Endodermal cell (in vitro differentiated cells): ENCODE measurements around the gene CPN1. TPM values are rescaled to one million over a fixed set of nuclear protein-coding genes. Genes with fewer than 3 reads are reported as not detected.
A peak's percentile ranks its signal among the peaks of the same experiment; 100 is the strongest.
"Not testable (repeated sequence)": the region's sequence is repeated elsewhere in the genome, so short reads cannot be mapped to it uniquely, and the experiment has no call there.

Experiments
- DNase-seq: peaks from one replicate; pipeline ENCODE4 v3.0.0-alpha.2; 2017
- H3K27ac ChIP-seq: 2 replicates; pipeline ENCODE4 v1.5.1; 2013; ENCODE audit warnings: mild to moderate bottlenecking, low read depth, low read length, moderate library complexity
- H3K27me3 ChIP-seq: 2 replicates; pipeline ENCODE4 v1.6.1; 2013; ENCODE audit warnings: mild to moderate bottlenecking, low read length, moderate library complexity; ENCODE audit not compliant: insufficient read depth, control insufficient read depth, poor library complexity, severe bottlenecking
- H3K36me3 ChIP-seq: 2 replicates; pipeline ENCODE4 v1.7.0; 2013; ENCODE audit warnings: mild to moderate bottlenecking, low read length, moderate library complexity; ENCODE audit not compliant: control insufficient read depth, insufficient read depth
- H3K4me1 ChIP-seq: one replicate; pipeline ENCODE4 v1.7.0; 2013; ENCODE audit warnings: low read length; ENCODE audit not compliant: control insufficient read depth, insufficient read depth
- H3K4me3 ChIP-seq: 2 replicates; pipeline ENCODE4 v1.5.1; 2013; ENCODE audit warnings: mild to moderate bottlenecking, low read length, moderate library complexity
- H3K9ac ChIP-seq: 2 replicates; pipeline ENCODE4 v1.6.1; 2013; ENCODE audit warnings: mild to moderate bottlenecking, low read length, moderate library complexity; ENCODE audit not compliant: poor library complexity, severe bottlenecking; ENCODE audit errors: extremely low read depth
- H3K9me3 ChIP-seq: 2 replicates; pipeline ENCODE4 v1.6.1; 2013; ENCODE audit warnings: mild to moderate bottlenecking, low read length, moderate library complexity; ENCODE audit not compliant: control insufficient read depth
- H3K27ac Mint-ChIP-seq: 2 replicates; pipeline ENCODE4 v1.8.0; 2020; ENCODE audit warnings: mixed read lengths
- H3K27me3 Mint-ChIP-seq: 2 replicates; pipeline ENCODE4 v1.8.0; 2021; ENCODE audit warnings: mild to moderate bottlenecking, mixed read lengths; ENCODE audit not compliant: insufficient read depth
- H3K36me3 Mint-ChIP-seq: 2 replicates; pipeline ENCODE4 v1.8.0; 2020; ENCODE audit warnings: low read depth, mixed read lengths
- H3K4me1 Mint-ChIP-seq: 2 replicates; pipeline ENCODE4 v1.8.0; 2020; ENCODE audit warnings: mixed read lengths
- H3K4me3 Mint-ChIP-seq: 2 replicates; pipeline ENCODE4 v1.8.0; 2020; ENCODE audit warnings: mild to moderate bottlenecking, moderate library complexity, mixed read lengths
- H3K9me3 Mint-ChIP-seq: 2 replicates; pipeline ENCODE4 v1.8.0; 2020; ENCODE audit warnings: mild to moderate bottlenecking, mixed read lengths
- WGBS, 2 experiments: methylation state at CpG; one replicate each; pipeline versions ENCODE4 v1.1.5 to v1.1.7; 2013; ENCODE audit warnings: missing lambda C conversion rate in 2 of 2, mixed read lengths in 1 of 2; ENCODE audit not compliant: insufficient coverage in 1 of 2, insufficient read length in 1 of 2; 5-methylcytosine and 5-hydroxymethylcytosine counted together
- total RNA-seq, 2 donors: library from RNA; stranded (reverse); fragmentation: NEBNext Ultra II Directional in 1 of 2; extraction: Animal tissue kit (Norgen Biotek cat#: 25700) in 1 of 2; gene quantifications; 2 replicates in 1 of 2; 3 replicates in 1 of 2; pipeline ENCODE4 v1.2.1, GENCODE V29; 2021
- TF ChIP-seq, protein P1 (sequence below): fragments of 200-600 bp; sonication (generic); conservative IDR thresholded peaks from 2 replicates; pipeline ENCODE4 v1.5.0; 2021; ENCODE audit warnings: antibody characterized with exemption, mild to moderate bottlenecking

Gene CPN1
- total RNA-seq, 2 donors from 2014 or later: 0.71 to 1.3 TPM

DNA sequence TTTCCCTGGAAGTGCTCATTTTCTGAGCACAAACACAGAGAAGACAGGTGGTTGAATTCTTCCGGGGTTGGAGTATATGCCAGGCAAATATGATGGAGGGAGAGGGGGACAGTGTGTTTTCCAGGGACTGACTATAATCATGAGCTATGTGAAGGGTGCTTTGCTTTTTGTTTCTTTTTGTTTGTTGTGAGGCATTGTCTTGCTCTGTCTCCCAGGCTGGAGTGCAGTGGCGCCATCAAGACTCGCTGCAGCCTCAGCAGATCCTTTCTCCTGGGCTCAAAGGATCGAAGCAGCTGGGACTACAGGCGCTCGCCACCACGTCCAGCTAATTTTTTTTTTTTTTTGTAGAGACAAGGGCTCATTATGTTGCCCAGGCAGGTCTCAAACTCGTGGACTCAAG is 47.3 kb upstream of the CPN1 start:
- H3K9me3 Mint-ChIP-seq: peaks cover 2% of the 10 kb centered on the region
- 92 to 95% methylated on average over 6 to 8 of the region's 8 CpGs for WGBS, 2 experiments
- no peak overlapping the region for H3K4me3 Mint-ChIP-seq
- no peak overlapping the region for H3K9ac ChIP-seq
- H3K27me3 ChIP-seq: no peaks in the 10 kb centered on the region
- TF ChIP-seq, protein P1, sequence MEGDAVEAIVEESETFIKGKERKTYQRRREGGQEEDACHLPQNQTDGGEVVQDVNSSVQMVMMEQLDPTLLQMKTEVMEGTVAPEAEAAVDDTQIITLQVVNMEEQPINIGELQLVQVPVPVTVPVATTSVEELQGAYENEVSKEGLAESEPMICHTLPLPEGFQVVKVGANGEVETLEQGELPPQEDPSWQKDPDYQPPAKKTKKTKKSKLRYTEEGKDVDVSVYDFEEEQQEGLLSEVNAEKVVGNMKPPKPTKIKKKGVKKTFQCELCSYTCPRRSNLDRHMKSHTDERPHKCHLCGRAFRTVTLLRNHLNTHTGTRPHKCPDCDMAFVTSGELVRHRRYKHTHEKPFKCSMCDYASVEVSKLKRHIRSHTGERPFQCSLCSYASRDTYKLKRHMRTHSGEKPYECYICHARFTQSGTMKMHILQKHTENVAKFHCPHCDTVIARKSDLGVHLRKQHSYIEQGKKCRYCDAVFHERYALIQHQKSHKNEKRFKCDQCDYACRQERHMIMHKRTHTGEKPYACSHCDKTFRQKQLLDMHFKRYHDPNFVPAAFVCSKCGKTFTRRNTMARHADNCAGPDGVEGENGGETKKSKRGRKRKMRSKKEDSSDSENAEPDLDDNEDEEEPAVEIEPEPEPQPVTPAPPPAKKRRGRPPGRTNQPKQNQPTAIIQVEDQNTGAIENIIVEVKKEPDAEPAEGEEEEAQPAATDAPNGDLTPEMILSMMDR: no peak
- H3K9me3 ChIP-seq: no peaks in the 10 kb centered on the region
- H3K27ac Mint-ChIP-seq: no peak overlapping the region
- H3K4me1 Mint-ChIP-seq: peaks cover 2% of the 10 kb centered on the region
- H3K27me3 Mint-ChIP-seq: no peaks in the 10 kb centered on the region
- H3K4me1 ChIP-seq: no peaks in the 10 kb centered on the region
- no peak for DNase-seq
- H3K4me3 ChIP-seq: no peak overlapping the region
- peak overlapping the region; percentile 11 for H3K27ac ChIP-seq
- no peaks in the 10 kb centered on the region for H3K36me3 ChIP-seq
- H3K36me3 Mint-ChIP-seq: no peaks in the 10 kb centered on the region

DNA sequence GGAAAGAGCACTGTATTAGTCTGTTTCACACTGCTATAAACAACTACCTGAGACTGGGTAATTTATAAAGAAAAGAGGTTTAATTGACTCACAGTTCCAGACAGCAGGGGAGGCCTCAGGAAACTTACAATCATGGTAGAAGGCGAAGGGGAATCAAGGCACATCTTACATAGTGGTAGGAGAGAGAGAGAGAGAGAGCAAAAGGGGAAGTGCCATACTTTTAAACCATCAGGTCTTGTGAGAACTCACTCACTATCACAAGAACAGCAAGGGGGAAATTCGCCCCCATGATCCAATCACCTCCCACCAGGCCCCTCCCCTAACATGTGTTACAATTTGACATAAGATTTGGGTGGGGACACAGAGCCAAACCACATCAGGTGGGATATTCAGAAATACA is 43.7 kb upstream of the CPN1 start:
- H3K36me3 Mint-ChIP-seq, DNase-seq, H3K9me3 ChIP-seq, H3K27me3 ChIP-seq, H3K9me3 Mint-ChIP-seq, H3K4me3 Mint-ChIP-seq, H3K36me3 ChIP-seq, H3K4me1 ChIP-seq, H3K27ac ChIP-seq, H3K9ac ChIP-seq, H3K4me3 ChIP-seq, H3K4me1 Mint-ChIP-seq, H3K27ac Mint-ChIP-seq, H3K27me3 Mint-ChIP-seq: not testable (repeated sequence)
- 66 to 80% methylated on average over 1 to 2 of the region's 2 CpGs for WGBS, 2 experiments

DNA sequence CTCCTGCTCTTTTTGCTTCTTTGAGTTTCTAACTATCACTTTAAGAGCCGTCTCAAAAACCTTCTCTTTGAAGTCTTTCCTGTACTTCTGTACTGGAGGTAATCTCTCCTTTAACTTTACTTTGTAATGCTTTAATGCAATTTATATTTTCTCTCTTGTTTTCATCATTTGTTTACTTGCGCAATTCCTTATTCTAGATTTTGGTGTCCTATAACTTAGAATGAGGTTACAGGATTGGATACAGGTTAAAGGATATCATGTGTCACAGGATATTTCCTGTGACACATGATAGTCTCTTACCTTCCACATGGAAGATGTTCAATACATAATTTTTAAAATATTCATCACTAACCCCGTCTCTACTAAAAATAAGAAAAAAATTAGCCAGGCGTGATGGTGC is 42.4 kb upstream of the CPN1 start:
- H3K36me3 Mint-ChIP-seq: no peaks in the 10 kb centered on the region
- no peak overlapping the region for H3K27ac Mint-ChIP-seq
- no peaks in the 10 kb centered on the region for H3K27me3 Mint-ChIP-seq
- no peak overlapping the region for H3K4me3 Mint-ChIP-seq
- Histone ChIP-seq H3K4me3 (no peak overlapping the region), H3K9ac (no peak overlapping the region), H3K27ac (no peak overlapping the region), H3K4me1 (no peaks in the 10 kb centered on the region), H3K27me3 (no peaks in the 10 kb centered on the region), H3K9me3 (no peaks in the 10 kb centered on the region), H3K36me3 (no peaks in the 10 kb centered on the region)
- H3K9me3 Mint-ChIP-seq: no peaks in the 10 kb centered on the region
- DNase-seq: no peak
- peaks cover 2% of the 10 kb centered on the region for H3K4me1 Mint-ChIP-seq
- TF ChIP-seq, protein P1: no peak
- 95 to 100% methylated on average over 1 to 4 of the region's 4 CpGs for WGBS, 2 experiments

DNA sequence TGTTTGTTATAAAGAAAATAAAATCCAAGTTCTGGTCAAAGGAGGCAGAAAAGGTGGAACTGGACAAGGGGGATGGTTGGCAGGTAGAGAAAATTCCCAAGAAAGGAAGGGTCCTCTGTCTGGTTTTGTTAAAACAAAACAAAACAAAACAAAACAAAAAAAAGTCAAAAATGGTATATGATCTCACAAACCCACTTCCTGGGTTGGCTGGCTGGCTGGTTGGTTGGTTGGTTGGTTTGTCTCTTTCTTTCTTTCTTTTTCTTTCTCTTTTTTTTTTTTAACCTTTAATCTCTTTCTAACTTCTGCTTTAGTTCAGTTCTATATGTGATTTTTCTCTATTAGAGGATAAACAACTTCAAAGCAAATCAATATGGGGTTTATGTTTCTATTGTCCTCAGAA is 41.1 kb upstream of the CPN1 start:
- no peak overlapping the region for H3K4me3 Mint-ChIP-seq
- Histone ChIP-seq H3K4me3 (no peak overlapping the region), H3K9ac (no peak overlapping the region), H3K27me3 (no peaks in the 10 kb centered on the region), H3K27ac (no peak overlapping the region), H3K36me3 (no peaks in the 10 kb centered on the region), H3K9me3 (no peaks in the 10 kb centered on the region), H3K4me1 (no peaks in the 10 kb centered on the region)
- no peaks in the 10 kb centered on the region for H3K27me3 Mint-ChIP-seq
- peaks cover 2% of the 10 kb centered on the region for H3K4me1 Mint-ChIP-seq
- DNase-seq: no peak
- no peaks in the 10 kb centered on the region for H3K36me3 Mint-ChIP-seq
- H3K27ac Mint-ChIP-seq: no peak overlapping the region
- H3K9me3 Mint-ChIP-seq: no peaks in the 10 kb centered on the region
- TF ChIP-seq, protein P1: no peak
